HK-2 (cell line): ENCODE measurements around the gene ETV2.
"Not testable (repeated sequence)": the region's sequence is repeated elsewhere in the genome, so short reads cannot be mapped to it uniquely, and the experiment has no call there.

Experiments
- DNase-seq: peaks from one replicate; pipeline ENCODE4 v3.0.0-alpha.2; 2018; ENCODE audit not compliant: unreplicated experiment

The ETV2 gene

DNA sequence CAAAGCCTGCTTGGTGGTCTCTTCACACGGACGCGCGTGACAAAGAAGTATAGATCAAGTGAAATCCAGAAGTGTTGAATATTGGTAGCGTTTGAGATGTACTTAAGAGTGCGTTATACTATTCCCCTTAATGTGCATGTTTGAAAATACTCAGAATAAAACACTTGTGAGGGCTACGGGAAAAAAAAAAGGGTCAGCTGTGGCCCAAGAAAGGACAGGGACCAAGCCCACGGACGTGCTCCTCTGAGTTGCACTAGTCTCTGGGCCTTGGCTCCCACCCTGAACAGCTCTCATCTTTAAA, 13.3 kb upstream of the ETV2 start:
- DNase-seq = no peak

DNA sequence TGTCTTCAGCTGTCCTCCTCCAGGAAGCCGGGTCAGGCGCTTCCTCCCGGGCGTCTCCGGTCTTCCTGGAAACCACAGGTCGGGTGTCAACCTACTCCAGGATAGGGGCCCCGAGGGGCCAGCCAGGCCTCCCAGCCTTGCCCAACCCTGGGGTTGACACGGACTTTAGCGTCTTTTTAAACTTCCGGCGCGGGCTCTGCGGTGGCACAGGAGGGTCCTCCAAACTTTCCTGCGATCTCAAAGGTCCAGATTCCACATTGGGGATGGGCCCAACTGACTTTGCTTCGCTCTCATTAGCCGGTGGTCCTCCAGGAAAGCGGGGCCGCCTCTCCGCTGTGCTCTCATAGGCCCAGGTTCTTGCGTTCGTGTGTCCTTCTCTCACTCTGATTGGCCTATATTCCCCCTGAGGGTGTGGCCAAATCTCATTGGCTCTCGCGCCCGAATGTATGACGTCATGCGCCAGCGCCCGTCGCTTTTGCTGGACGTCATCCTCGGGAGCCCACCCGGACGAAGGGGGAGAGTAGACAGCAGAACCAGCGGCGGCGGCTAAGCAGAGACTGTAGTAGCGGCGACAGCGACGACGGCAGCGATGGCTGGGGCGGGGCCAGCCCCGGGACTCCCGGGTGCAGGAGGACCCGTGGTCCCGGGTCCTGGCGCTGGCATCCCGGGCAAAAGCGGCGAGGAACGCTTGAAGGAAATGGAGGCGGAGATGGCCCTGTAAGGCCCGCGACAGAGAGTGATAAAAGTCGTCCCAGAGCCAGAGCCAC, 12.8 kb upstream of the ETV2 start, which contains the start of gene RBM42:
RBM42 (plus strand) TSS at position 472 of the 767 bp plus-strand sequence; CDS start at position 590, 118 bp downstream.
- DNase-seq = peak; percentile 97

DNA sequence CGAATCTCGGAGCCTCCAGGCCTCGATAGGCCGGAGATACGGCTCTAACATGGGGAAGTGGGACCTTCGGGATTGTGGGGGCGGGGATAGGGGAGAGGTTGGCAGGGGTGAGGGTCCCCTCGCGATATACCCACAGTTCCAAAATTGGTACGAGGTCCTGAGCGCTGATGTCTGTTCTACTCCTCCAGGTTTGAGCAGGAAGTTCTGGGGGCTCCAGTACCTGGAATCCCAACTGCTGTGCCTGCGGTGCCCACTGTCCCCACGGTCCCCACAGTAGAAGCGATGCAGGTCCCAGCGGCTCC, 12.3 kb upstream of the ETV2 start:
- no peak for DNase-seq

DNA sequence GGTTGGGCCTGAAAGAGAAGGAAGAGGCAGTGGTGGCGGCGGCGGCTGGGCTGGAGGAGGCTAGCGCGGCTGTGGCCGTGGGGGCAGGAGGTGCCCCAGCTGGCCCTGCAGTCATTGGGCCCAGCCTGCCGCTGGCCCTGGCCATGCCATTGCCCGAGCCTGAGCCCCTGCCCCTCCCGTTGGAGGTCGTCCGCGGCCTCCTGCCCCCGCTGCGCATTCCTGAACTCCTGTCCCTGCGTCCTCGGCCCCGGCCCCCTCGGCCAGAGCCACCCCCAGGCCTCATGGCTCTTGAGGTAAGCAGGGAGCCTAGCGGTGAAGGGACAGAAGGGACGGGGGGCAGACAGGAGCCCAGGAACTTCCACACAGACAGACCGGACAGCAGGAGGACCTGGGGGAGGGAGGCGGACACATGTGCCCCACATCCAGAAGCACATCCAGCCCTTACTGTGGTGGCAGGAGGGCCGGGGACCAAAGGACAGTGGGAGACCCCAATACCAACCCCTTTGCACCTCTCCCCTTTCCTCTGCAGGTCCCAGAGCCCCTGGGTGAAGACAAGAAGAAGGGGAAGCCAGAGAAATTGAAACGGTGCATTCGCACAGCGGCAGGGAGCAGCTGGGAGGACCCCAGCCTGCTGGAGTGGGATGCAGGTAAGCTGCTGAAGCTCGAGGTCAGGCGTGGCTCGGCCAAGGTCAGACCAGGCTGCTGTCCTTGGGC, 7.7 kb upstream of the ETV2 start:
- no peak for DNase-seq

GRCh38 chr19:35636651-35637050, 4.9 kb upstream of the ETV2 start:
- no peak for DNase-seq

DNA sequence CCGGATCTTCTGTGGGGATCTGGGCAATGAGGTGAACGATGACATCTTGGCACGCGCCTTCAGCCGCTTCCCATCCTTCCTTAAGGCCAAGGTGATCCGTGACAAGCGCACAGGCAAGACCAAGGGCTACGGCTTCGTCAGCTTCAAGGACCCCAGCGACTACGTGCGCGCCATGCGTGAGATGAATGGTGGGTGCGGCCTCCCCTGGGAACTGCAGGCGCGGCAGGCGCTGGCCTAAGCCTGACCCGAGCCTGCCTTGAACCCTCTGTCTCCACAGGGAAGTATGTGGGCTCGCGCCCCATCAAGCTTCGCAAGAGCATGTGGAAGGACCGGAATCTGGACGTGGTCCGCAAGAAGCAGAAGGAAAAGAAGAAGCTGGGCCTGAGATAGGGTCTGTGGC, 4.4 kb upstream of the ETV2 start:
- DNase-seq = no peak

DNA sequence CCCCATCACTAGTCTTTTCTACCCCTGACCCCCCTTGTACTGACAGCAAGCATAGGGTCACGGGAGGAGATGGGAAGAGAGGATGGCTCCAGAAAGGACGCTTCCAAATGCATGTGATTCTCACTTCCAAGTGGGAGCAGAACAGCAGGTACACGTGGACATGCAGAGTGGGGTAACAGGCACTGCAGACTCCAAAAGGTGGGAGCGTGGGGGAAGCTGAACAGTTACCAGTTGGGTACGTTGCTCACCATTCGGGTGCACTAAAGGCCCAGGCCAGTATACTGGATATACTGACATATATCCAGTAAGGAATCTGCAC, 2.3 kb upstream of the ETV2 start:
- no peak for DNase-seq

GRCh38 chr19:35639863-35640262, 1.7 kb upstream of the ETV2 start:
- no peak for DNase-seq

DNA sequence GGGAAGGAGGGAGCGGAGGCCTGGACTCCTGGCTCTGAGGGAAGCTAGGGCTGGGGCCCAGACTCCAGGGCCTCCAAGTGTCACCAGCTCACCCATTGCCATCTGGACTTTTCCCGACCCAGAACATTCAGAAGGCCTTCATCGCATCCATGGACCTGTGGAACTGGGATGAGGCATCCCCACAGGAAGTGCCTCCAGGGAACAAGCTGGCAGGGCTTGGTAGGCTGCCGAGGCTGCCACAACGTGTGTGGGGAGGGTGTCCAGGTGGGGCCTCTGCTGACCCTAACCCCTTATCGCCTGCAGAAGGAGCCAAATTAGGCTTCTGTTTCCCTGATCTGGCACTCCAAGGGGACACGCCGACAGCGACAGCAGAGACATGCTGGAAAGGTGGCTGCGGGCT, 767 bp downstream of the ETV2 start:
- DNase-seq = no peak

DNA sequence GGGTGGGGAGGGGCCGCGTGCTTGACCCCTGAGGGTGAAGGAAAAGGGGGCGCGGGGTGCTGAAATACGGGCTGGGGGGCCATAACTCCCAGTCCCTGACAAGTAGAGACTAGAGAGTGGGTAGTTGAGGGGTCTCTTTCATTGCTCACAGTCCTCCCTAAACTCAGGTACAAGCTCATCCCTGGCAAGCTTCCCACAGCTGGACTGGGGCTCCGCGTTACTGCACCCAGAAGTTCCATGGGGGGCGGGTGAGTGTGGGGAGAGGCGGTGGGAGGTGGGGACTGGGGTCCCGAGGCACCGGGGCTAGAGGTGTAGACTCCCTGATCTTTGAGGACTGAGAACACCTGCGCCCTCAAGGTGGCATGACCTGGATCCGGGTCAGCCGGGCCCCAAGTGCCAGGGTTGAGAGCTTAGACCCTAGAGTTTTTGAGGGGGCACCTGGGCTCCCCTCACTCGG, 1.3 kb downstream of the ETV2 start:
- no peak for DNase-seq

- peak; percentile 87 for DNase-seq
Observed at GRCh38 chr19:35643255-35644205, 2.0 kb downstream of the ETV2 start.

GRCh38 chr19:35644206-35644986, 2.9 kb downstream of the ETV2 start:
- peak; percentile 96 for DNase-seq

GRCh38 chr19:35644987-35645679, 3.6 kb downstream of the ETV2 start:
- DNase-seq = peak; percentile 51

- no peak for DNase-seq
Observed at GRCh38 chr19:35645680-35646511, 4.4 kb downstream of the ETV2 start.

DNA sequence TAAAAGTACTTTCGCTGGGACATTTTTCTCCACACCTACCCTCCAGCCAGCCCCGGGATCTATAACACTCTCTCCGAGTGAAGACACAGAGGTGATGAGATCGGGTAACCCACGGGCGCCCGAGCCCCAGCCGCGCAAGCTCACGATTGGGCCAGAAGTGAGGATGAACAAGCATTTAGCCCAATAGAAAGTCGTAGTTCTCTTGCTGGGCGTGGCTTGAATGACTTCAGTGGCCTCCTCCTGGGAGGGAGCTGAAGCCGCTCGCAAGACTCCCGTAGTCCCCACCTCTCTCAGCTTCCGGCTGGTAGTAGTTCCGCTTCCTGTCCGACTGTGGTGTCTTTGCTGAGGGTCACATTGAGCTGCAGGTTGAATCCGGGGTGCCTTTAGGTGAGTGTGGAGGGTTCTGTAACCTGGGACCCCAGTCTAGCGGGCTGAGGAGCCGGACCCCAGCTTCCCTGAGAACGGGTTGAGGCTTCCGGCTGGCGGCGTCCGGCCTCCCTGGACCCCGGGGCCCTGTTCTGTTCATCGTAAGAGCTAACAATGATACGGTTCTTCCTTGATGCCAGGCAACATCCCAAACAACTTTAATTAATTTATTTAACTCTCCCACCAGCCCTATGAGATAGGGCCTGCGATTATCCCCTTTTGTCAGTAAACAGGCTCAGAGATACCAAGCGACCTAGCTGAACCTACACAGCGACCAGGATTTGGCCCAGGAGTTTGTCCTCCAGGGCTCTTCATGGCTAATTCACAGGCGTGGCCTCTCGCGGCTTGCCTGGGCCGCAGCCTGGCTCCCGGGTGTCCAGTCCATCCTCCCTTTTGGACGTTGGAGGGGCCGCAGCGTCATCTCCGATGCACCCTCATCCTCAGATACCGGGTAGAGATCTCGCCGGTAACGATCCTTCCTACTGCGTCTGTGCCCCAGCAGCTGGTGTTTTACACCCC, 6.7 kb downstream of the ETV2 start, which contains the start of gene COX6B1:
COX6B1 (plus strand) TSS at position 307 of the 945 bp plus-strand sequence. CDS start 2,921 bp downstream, outside the sequence.
- peak; percentile 94 for DNase-seq

DNA sequence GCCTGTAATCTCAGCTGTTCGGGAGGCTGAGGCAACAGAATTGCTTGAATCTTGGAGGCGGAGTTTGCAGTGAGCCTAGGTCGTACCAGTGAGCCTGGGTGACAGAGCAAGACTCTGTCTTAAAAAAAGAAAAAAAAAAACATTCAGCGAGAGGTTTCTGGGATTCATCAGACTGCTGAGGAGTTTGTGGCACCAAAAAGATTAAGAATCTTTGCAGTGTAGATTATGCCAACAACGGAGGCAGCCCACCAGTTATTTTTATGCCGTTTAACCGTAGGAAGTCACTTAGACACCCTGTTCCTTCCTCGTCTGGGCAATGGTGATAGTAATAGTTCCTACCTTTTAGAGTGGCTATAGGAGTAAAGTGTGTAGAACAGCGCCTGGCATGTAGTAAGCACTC, 9.0 kb downstream of the ETV2 start:
- DNase-seq = no peak

DNA sequence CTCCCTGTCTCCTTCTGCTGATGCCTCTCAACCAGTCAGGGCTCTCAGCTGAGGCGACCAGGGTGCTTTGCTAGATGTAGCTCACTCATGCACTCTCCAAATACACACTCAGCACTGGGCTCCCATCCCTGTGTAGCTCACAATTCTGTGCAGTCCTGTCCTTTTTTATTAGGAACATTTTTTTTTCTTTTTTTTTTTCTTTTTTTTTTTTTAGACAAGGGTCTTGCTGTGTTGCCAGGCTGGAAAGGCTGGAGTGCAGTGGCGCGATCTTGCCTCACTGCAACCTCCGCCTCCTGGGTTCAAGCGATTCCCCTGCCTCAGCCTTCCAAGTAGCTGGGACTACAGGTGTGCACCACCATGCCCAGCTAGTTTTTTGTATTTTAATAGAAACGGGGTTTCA, 13.3 kb downstream of the ETV2 start:
- not testable (repeated sequence) for DNase-seq

DNA sequence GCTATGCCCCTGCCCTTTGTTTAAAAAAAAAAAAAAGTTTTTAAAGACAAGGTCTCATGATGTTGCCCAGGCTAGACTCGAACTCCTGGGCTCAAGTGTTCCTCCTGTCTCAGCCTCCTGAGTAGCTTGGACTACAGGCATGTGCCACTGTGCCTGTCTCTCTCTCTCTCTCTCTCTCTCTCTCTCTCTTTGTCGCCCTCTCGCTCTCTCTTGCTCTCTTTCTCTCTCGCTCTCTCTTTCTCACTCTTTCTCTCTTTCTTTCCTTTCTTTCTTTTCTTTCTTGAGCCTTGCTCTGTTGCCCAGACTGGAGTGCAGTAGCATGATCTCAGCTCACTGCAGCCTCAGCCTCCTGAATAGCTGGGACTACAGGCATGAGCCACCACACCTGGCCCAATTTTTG, 14.1 kb downstream of the ETV2 start:
- no peak for DNase-seq

GRCh38 chr19:35656700-35657099, 15.2 kb downstream of the ETV2 start:
- DNase-seq = no peak
